ENCODE measurements around the gene MAML2.

Gene MAML2

GRCh38 chr11:96306071-96306470, 36.9 kb downstream of the MAML2 start:
- no peak for TF ChIP-seq CTCF (IDR thresholded peaks at IDR 0.05; ENCODE audit: low read depth, low read length)
- DNase-seq (ENCODE audit: extremely low read depth, low read depth) = no peak

GRCh38 chr11:96303980-96304379, 39.0 kb downstream of the MAML2 start:
- no peak for TF ChIP-seq CTCF (IDR thresholded peaks at IDR 0.05; ENCODE audit: low read depth, low read length)
- no peak for DNase-seq (ENCODE audit: extremely low read depth, low read depth)

- DNase-seq (ENCODE audit: extremely low read depth, low read depth) = no peak
Measured at GRCh38 chr11:96303064-96303463, 39.9 kb downstream of the MAML2 start.

GRCh38 chr11:96301818-96302217, 41.2 kb downstream of the MAML2 start:
- no peak for DNase-seq (ENCODE audit: extremely low read depth, low read depth)
- no peak for TF ChIP-seq CTCF (IDR thresholded peaks at IDR 0.05; ENCODE audit: low read depth, low read length)

More at GRCh38 chr11:96303064-96303463, 39.9 kb downstream of the MAML2 start:
- TF ChIP-seq CTCF (IDR thresholded peaks at IDR 0.05; ENCODE audit: low read depth, low read length) = no peak

GRCh38 chr11:96299155-96299888, 43.7 kb downstream of the MAML2 start:
- TF ChIP-seq CTCF (IDR thresholded peaks at IDR 0.05; ENCODE audit: low read depth, low read length) = no peak

GRCh38 chr11:96295369-96295768, 47.6 kb downstream of the MAML2 start:
- TF ChIP-seq CTCF (IDR thresholded peaks at IDR 0.05; ENCODE audit: low read depth, low read length) = no peak
- no peak for DNase-seq (ENCODE audit: extremely low read depth, low read depth)

More at GRCh38 chr11:96299155-96299888, 43.7 kb downstream of the MAML2 start:
- DNase-seq (ENCODE audit: extremely low read depth, low read depth) = no peak

GRCh38 chr11:96294289-96294688, 48.7 kb downstream of the MAML2 start:
- DNase-seq (ENCODE audit: extremely low read depth, low read depth) = no peak
- TF ChIP-seq CTCF (IDR thresholded peaks at IDR 0.05; ENCODE audit: low read depth, low read length) = no peak
